Measurements from ENCODE around the gene PSG1.
"Not testable (repeated sequence)": the region's sequence is repeated elsewhere in the genome, so short reads cannot be mapped to it uniquely, and the experiment has no call there.

PSG1 gene

GRCh38 chr19:42831221-42832019, 48.1 kb downstream of the PSG1 start:
- H3K9me3 ChIP-seq (ENCODE audit: control insufficient read depth in 5 of 5, low read length in 5 of 5), result no peaks in the 10 kb centered on the region
- no peaks in the 10 kb centered on the region for H3K36me3 ChIP-seq (ENCODE audit: control insufficient read depth in 5 of 5, insufficient read depth in 5 of 5, low read length in 5 of 5)
- no peak overlapping the region for H3K4me3 ChIP-seq (ENCODE audit: low read depth in 1 of 5, low read length in 5 of 5)
- H3K27me3 ChIP-seq (ENCODE audit: control insufficient read depth in 5 of 5, insufficient read depth in 4 of 5, low read length in 5 of 5), result no peaks in the 10 kb centered on the region
- no peak overlapping the region for H3K9ac ChIP-seq (ENCODE audit: low read length in 5 of 5)
- no peak overlapping the region for H3K27ac ChIP-seq (ENCODE audit: low read depth, low read length)
- H3K4me1 ChIP-seq (ENCODE audit: control insufficient read depth in 5 of 5, insufficient read depth in 5 of 5, low read length in 5 of 5), result no peaks in the 10 kb centered on the region

- H3K4me3 ChIP-seq (ENCODE audit: low read depth in 1 of 5, low read length in 5 of 5); H3K9ac ChIP-seq (ENCODE audit: low read length in 5 of 5); H3K36me3 ChIP-seq (ENCODE audit: control insufficient read depth in 5 of 5, insufficient read depth in 5 of 5, low read length in 5 of 5): not testable (repeated sequence)
These were observed 58.1 kb downstream of the PSG1 start for GRCh38 chr19:42821306-42821977.

GRCh38 chr19:42819960-42820650, 59.4 kb downstream of the PSG1 start:
- not testable (repeated sequence) for H3K4me3 ChIP-seq (ENCODE audit: low read depth in 1 of 5, low read length in 5 of 5); H3K9ac ChIP-seq (ENCODE audit: low read length in 5 of 5); H3K4me1 ChIP-seq (ENCODE audit: control insufficient read depth in 5 of 5, insufficient read depth in 5 of 5, low read length in 5 of 5); H3K27me3 ChIP-seq (ENCODE audit: control insufficient read depth in 5 of 5, insufficient read depth in 4 of 5, low read length in 5 of 5); H3K36me3 ChIP-seq (ENCODE audit: control insufficient read depth in 5 of 5, insufficient read depth in 5 of 5, low read length in 5 of 5); H3K27ac ChIP-seq (ENCODE audit: low read depth, low read length); H3K9me3 ChIP-seq (ENCODE audit: control insufficient read depth in 5 of 5, low read length in 5 of 5)

More at GRCh38 chr19:42821306-42821977, 58.1 kb downstream of the PSG1 start:
- H3K27me3 ChIP-seq (ENCODE audit: control insufficient read depth in 5 of 5, insufficient read depth in 4 of 5, low read length in 5 of 5); H3K4me1 ChIP-seq (ENCODE audit: control insufficient read depth in 5 of 5, insufficient read depth in 5 of 5, low read length in 5 of 5); H3K9me3 ChIP-seq (ENCODE audit: control insufficient read depth in 5 of 5, low read length in 5 of 5); H3K27ac ChIP-seq (ENCODE audit: low read depth, low read length): not testable (repeated sequence)

GRCh38 chr19:42816894-42817293, 62.6 kb downstream of the PSG1 start:
- Histone ChIP-seq H3K9ac (ENCODE audit: low read length in 5 of 5) (no peak overlapping the region), H3K4me1 (ENCODE audit: control insufficient read depth in 5 of 5, insufficient read depth in 5 of 5, low read length in 5 of 5) (no peaks in the 10 kb centered on the region), H3K9me3 (ENCODE audit: control insufficient read depth in 5 of 5, low read length in 5 of 5) (no peaks in the 10 kb centered on the region), H3K36me3 (ENCODE audit: control insufficient read depth in 5 of 5, insufficient read depth in 5 of 5, low read length in 5 of 5) (no peaks in the 10 kb centered on the region), H3K27me3 (ENCODE audit: control insufficient read depth in 5 of 5, insufficient read depth in 4 of 5, low read length in 5 of 5) (no peaks in the 10 kb centered on the region), H3K4me3 (ENCODE audit: low read depth in 1 of 5, low read length in 5 of 5) (no peak overlapping the region), H3K27ac (ENCODE audit: low read depth, low read length) (no peak overlapping the region)
